GM19397 (cell line): ENCODE results near the gene PCNX2.

ENCODE experiments used
- ATAC-seq: cut with Tn5 transposase; IDR thresholded peaks from one replicate; pipeline ENCODE4 v1.9.1; 2021; ENCODE audit warnings: mild to moderate bottlenecking, moderate library complexity; ENCODE audit not compliant: unreplicated experiment

Gene PCNX2

GRCh38 chr1:232943679-232944252 lies 351.8 kb downstream of the PCNX2 start:
- peak; percentile 59 for ATAC-seq

GRCh38 chr1:232942413-232943294 lies 352.9 kb downstream of the PCNX2 start:
- no peak for ATAC-seq

- ATAC-seq = peak; percentile 63
Observed at GRCh38 chr1:232940262-232940661, 355.3 kb downstream of the PCNX2 start.

GRCh38 chr1:232939748-232940147 lies 355.8 kb downstream of the PCNX2 start:
- no peak for ATAC-seq

GRCh38 chr1:232938926-232939325 lies 356.6 kb downstream of the PCNX2 start:
- no peak for ATAC-seq

GRCh38 chr1:232937741-232938375 lies 357.7 kb downstream of the PCNX2 start:
- ATAC-seq = no peak

- ATAC-seq = no peak
Observed at GRCh38 chr1:232936941-232937340, 358.6 kb downstream of the PCNX2 start.
